ENCODE data around the gene ADAM8. TPM values are rescaled to one million over a fixed set of nuclear protein-coding genes. Genes with fewer than 3 reads are reported as not detected.

The ADAM8 gene
- polyA plus RNA-seq, 1 donor: 5.9 TPM

GRCh38 chr10:133231244-133231945 lies 45.3 kb downstream of the ADAM8 start:
- peaks cover 8% of the 10 kb centered on the region for H3K4me1 ChIP-seq (ENCODE audit: control insufficient read depth, insufficient read depth, low read length)
- no peaks in the 10 kb centered on the region for H3K36me3 ChIP-seq (ENCODE audit: control insufficient read depth, insufficient read depth, low read length)
- no peak overlapping the region for H3K4me3 ChIP-seq (ENCODE audit: low read length)
- H3K27ac ChIP-seq (ENCODE audit: low read length): no peak overlapping the region
- H3K27me3 ChIP-seq (ENCODE audit: control insufficient read depth, insufficient read depth, low read length): peaks cover 79% of the 10 kb centered on the region
- no peak for DNase-seq
- WGBS (ENCODE audit: insufficient coverage, low lambda C conversion rate): no CpG with 5 or more reads among the region's 44 CpGs
- peaks cover 9% of the 10 kb centered on the region for H3K9me3 ChIP-seq (ENCODE audit: control insufficient read depth, low read depth, low read length)

GRCh38 chr10:133230387-133231195 lies 46.1 kb downstream of the ADAM8 start:
- Histone ChIP-seq H3K27me3 (ENCODE audit: control insufficient read depth, insufficient read depth, low read length) (peaks cover 71% of the 10 kb centered on the region), H3K36me3 (ENCODE audit: control insufficient read depth, insufficient read depth, low read length) (no peaks in the 10 kb centered on the region), H3K27ac (ENCODE audit: low read length) (no peak overlapping the region), H3K4me3 (ENCODE audit: low read length) (no peak overlapping the region), H3K4me1 (ENCODE audit: control insufficient read depth, insufficient read depth, low read length) (peaks cover 5% of the 10 kb centered on the region), H3K9me3 (ENCODE audit: control insufficient read depth, low read depth, low read length) (peaks cover 8% of the 10 kb centered on the region)
- peak; percentile 45 to 70 for DNase-seq
- no CpG with 5 or more reads among the region's 122 CpGs for WGBS (ENCODE audit: insufficient coverage, low lambda C conversion rate)

GRCh38 chr10:133230044-133230361 lies 46.7 kb downstream of the ADAM8 start, which contains the start of gene UTF1:
Gene UTF1, plus strand, starts transcription at chr10:133230217. Its CDS starts 72 bp downstream, at chr10:133230289.
- H3K36me3 ChIP-seq (ENCODE audit: control insufficient read depth, insufficient read depth, low read length): no peaks in the 10 kb centered on the region
- no peak within 1 kb of the TSS for H3K4me3 ChIP-seq (ENCODE audit: low read length)
- peaks cover 65% of the 10 kb centered on the region for H3K27me3 ChIP-seq (ENCODE audit: control insufficient read depth, insufficient read depth, low read length)
- peaks cover 6% of the 10 kb centered on the region for H3K9me3 ChIP-seq (ENCODE audit: control insufficient read depth, low read depth, low read length)
- DNase-seq: no peak
- H3K27ac ChIP-seq (ENCODE audit: low read length): no peak within 1 kb of the TSS
- peaks cover 5% of the 10 kb centered on the region for H3K4me1 ChIP-seq (ENCODE audit: control insufficient read depth, insufficient read depth, low read length)
- WGBS (ENCODE audit: insufficient coverage, low lambda C conversion rate): no CpG with 5 or more reads among the region's 49 CpGs

GRCh38 chr10:133229265-133230043 lies 47.2 kb downstream of the ADAM8 start:
- DNase-seq: no peak
- Histone ChIP-seq H3K36me3 (ENCODE audit: control insufficient read depth, insufficient read depth, low read length) (no peaks in the 10 kb centered on the region), H3K4me1 (ENCODE audit: control insufficient read depth, insufficient read depth, low read length) (peaks cover 5% of the 10 kb centered on the region), H3K9me3 (ENCODE audit: control insufficient read depth, low read depth, low read length) (peaks cover 6% of the 10 kb centered on the region), H3K27me3 (ENCODE audit: control insufficient read depth, insufficient read depth, low read length) (peaks cover 64% of the 10 kb centered on the region), H3K27ac (ENCODE audit: low read length) (no peak overlapping the region), H3K4me3 (ENCODE audit: low read length) (no peak overlapping the region)
- WGBS (ENCODE audit: insufficient coverage, low lambda C conversion rate): no CpG with 5 or more reads among the region's 58 CpGs

- Histone ChIP-seq H3K27ac (ENCODE audit: low read length) (no peak overlapping the region), H3K9me3 (ENCODE audit: control insufficient read depth, low read depth, low read length) (peaks cover 6% of the 10 kb centered on the region), H3K4me1 (ENCODE audit: control insufficient read depth, insufficient read depth, low read length) (peaks cover 5% of the 10 kb centered on the region), H3K27me3 (ENCODE audit: control insufficient read depth, insufficient read depth, low read length) (peaks cover 42% of the 10 kb centered on the region), H3K4me3 (ENCODE audit: low read length) (no peak overlapping the region), H3K36me3 (ENCODE audit: control insufficient read depth, insufficient read depth, low read length) (no peaks in the 10 kb centered on the region)
- DNase-seq: no peak
- no CpG with 5 or more reads among the region's 21 CpGs for WGBS (ENCODE audit: insufficient coverage, low lambda C conversion rate)
These were observed 49.4 kb downstream of the ADAM8 start for GRCh38 chr10:133227256-133227655.

GRCh38 chr10:133226251-133226808 lies 50.3 kb downstream of the ADAM8 start:
- Histone ChIP-seq H3K4me1 (ENCODE audit: control insufficient read depth, insufficient read depth, low read length) (peaks cover 2% of the 10 kb centered on the region), H3K36me3 (ENCODE audit: control insufficient read depth, insufficient read depth, low read length) (no peaks in the 10 kb centered on the region), H3K27me3 (ENCODE audit: control insufficient read depth, insufficient read depth, low read length) (peaks cover 33% of the 10 kb centered on the region), H3K27ac (ENCODE audit: low read length) (no peak overlapping the region), H3K4me3 (ENCODE audit: low read length) (no peak overlapping the region), H3K9me3 (ENCODE audit: control insufficient read depth, low read depth, low read length) (peaks cover 2% of the 10 kb centered on the region)
- no peak for DNase-seq
- no CpG with 5 or more reads among the region's 30 CpGs for WGBS (ENCODE audit: insufficient coverage, low lambda C conversion rate)

GRCh38 chr10:133225707-133226191 lies 50.9 kb downstream of the ADAM8 start:
- H3K27ac ChIP-seq (ENCODE audit: low read length): no peak overlapping the region
- H3K36me3 ChIP-seq (ENCODE audit: control insufficient read depth, insufficient read depth, low read length): no peaks in the 10 kb centered on the region
- no CpG with 5 or more reads among the region's 23 CpGs for WGBS (ENCODE audit: insufficient coverage, low lambda C conversion rate)
- H3K27me3 ChIP-seq (ENCODE audit: control insufficient read depth, insufficient read depth, low read length): peaks cover 32% of the 10 kb centered on the region
- no peaks in the 10 kb centered on the region for H3K9me3 ChIP-seq (ENCODE audit: control insufficient read depth, low read depth, low read length)
- no peak overlapping the region for H3K4me3 ChIP-seq (ENCODE audit: low read length)
- no peak for DNase-seq
- H3K4me1 ChIP-seq (ENCODE audit: control insufficient read depth, insufficient read depth, low read length): no peaks in the 10 kb centered on the region

GRCh38 chr10:133224756-133225372 lies 51.8 kb downstream of the ADAM8 start:
- Histone ChIP-seq H3K4me1 (ENCODE audit: control insufficient read depth, insufficient read depth, low read length) (no peaks in the 10 kb centered on the region), H3K4me3 (ENCODE audit: low read length) (no peak overlapping the region), H3K9me3 (ENCODE audit: control insufficient read depth, low read depth, low read length) (no peaks in the 10 kb centered on the region), H3K36me3 (ENCODE audit: control insufficient read depth, insufficient read depth, low read length) (no peaks in the 10 kb centered on the region), H3K27ac (ENCODE audit: low read length) (no peak overlapping the region), H3K27me3 (ENCODE audit: control insufficient read depth, insufficient read depth, low read length) (peaks cover 31% of the 10 kb centered on the region)
- WGBS (ENCODE audit: insufficient coverage, low lambda C conversion rate): no CpG with 5 or more reads among the region's 25 CpGs
- DNase-seq: no peak

- H3K4me1 ChIP-seq (ENCODE audit: control insufficient read depth, insufficient read depth, low read length): no peaks in the 10 kb centered on the region
- no peak overlapping the region for H3K27ac ChIP-seq (ENCODE audit: low read length)
- no peaks in the 10 kb centered on the region for H3K36me3 ChIP-seq (ENCODE audit: control insufficient read depth, insufficient read depth, low read length)
- WGBS (ENCODE audit: insufficient coverage, low lambda C conversion rate): no CpG with 5 or more reads among the region's 14 CpGs
- H3K27me3 ChIP-seq (ENCODE audit: control insufficient read depth, insufficient read depth, low read length): peaks cover 31% of the 10 kb centered on the region
- H3K9me3 ChIP-seq (ENCODE audit: control insufficient read depth, low read depth, low read length): no peaks in the 10 kb centered on the region
- no peak for DNase-seq
- H3K4me3 ChIP-seq (ENCODE audit: low read length): no peak overlapping the region
These were observed 52.6 kb downstream of the ADAM8 start for GRCh38 chr10:133224076-133224475.

Measured in large intestine (tissue), 3 donors.